HG03354 (cell line): Measurements from ENCODE around the gene IL4I1.
A peak's percentile ranks its signal among the peaks of the same experiment; 100 is the strongest.

Experiments
- ATAC-seq: cut with Tn5 transposase; IDR thresholded peaks from one replicate; pipeline ENCODE4 v1.9.1; 2021; ENCODE audit warnings: mild to moderate bottlenecking; ENCODE audit not compliant: unreplicated experiment, poor library complexity, severe bottlenecking

IL4I1 gene

GRCh38 chr19:49869009-49869483 lies 27.6 kb downstream of the IL4I1 start:
- peak; percentile 5 for ATAC-seq

DNA sequence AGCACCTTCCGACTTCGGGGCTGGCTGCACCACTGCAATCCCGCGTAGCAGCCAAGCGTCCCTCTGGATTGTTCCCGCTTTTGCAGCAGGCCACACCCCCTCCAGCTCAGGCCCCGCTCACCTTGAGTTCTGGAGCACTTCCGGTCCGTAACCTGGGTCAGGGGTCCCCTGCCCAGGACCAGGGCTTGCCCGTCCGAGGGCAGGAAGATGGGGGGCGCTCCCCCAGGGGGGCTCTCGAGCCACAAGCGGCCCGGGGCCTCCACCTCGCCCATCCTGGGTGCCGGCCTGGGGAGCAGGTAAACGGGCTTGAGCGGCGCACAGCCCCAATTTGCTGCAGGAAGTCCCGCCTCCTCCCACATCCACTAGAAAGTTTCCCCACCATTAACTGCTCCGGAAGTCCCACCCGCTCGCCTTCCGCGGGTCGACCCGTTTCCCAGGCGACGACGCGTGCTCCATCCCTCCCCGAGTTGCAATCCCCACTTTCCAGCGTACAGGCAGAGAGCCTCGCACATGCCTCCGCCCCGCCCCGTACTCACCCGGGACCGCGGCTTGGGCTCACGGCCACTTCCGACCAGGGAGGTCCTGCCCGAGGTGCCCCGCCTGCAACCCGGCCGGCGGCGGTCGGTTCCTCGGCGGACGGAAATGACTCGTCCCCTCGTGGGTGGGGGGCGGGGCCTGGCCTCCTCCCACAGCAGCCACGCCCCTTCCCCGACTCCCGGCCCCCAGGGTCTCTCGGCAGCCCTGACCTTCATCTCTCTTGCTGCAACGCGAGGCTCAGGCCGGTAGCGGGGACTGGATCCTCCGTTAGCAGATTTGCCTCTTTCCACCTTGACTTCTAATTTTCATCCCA lies 29.5 kb downstream of the IL4I1 start, which contains the start of gene PNKP:
TSS of gene PNKP (minus strand) at position 644 of the 850 bp plus-strand sequence. CDS start at position 272, 372 bp downstream.
- peak; percentile 50 for ATAC-seq

- ATAC-seq, result no peak
These were observed 31.8 kb downstream of the IL4I1 start for GRCh38 chr19:49864890-49865289.

DNA sequence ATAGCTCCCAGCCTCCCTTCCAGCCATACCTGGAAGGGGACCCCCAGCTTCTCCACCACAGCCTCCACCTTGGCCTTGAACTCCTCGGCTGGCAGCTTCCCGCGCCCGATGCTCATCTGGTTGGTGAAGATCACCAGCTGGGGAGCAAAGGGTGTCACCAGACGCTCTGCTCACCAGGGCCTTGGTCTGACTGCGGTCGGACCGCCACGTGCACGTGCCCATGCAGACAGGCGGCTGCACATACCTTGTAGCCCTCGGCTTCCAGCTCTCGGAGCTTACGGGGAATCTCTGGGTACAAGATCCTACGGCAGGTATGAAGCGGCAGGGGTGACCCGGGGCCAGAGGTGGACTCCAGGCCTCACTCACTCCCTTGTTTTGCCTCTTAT lies 32.8 kb downstream of the IL4I1 start:
- no peak for ATAC-seq

DNA sequence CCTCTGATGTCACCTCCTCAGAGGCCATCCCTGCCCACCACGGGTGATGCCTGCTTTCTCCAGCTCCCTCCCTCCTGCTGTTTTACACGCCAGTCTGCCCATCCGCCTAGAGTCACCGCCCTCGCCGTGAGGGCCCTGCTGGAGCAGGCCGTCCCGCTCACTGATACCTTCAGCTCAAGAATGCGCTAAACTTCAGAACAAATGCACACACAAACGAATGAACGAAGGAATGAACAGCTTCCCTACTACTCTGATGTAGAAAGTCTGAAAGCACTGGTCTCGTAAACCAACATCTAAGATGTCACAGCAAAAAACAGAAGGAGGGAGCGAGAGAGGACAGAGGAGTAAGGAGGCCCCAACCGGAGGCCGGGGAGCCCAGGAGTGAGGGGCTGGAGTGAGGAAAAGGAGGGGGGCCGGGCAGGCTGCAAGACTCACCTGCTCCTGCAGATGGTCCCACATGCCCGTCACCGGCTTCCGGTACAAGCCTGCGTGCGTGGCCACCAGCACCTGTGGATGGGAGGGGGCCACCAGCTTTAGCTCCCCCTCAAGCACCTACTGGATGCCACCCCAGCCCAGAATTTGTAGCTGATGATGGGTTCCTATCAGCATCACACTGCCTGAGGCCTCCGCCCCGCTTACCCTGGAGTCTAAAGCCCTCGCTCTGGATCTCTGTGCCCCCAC lies 33.3 kb downstream of the IL4I1 start:
- no peak for ATAC-seq

- no peak for ATAC-seq
These were observed 34.1 kb downstream of the IL4I1 start for GRCh38 chr19:49862391-49863253.

- ATAC-seq, result no peak
These were observed 34.9 kb downstream of the IL4I1 start for GRCh38 chr19:49861541-49862378.

GRCh38 chr19:49861107-49861506 lies 35.6 kb downstream of the IL4I1 start:
- no peak for ATAC-seq

DNA sequence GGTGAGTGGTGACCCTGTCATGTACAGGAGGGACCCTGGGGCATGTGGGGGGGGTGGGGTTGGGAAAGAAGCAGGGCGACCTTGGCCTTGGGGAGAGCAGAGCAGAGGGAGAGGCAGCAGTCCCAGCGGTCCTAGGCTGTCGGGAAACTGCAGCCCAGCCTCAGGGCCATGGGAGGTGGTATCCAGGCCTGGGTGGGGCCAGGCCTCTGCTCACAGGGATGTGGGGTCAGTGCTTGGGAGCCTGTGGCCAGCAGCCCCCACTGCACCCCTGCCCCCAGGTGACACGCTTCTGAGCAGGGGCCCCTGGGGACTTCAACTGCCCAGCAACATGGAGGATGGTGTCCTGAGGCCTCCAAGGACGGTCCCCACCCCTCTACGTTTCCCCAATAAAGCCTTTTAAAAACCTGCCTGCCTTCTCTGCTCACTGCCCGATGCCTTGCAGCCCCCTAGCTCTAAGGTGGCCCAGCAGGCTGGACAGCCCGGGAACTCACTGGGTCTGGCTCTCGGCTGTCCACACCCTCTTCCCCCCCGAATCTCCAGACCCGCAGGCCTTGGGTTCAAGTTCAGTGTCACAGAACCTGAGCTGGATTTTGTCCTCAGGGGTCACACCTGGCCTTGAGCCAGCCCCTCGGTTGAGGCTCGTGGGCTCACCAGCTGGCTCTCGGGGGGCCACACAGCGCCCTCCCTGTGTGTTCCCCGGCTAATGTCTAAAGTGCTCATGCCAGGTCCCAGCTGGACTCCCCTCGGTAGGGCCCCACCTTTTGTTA lies 36.2 kb downstream of the IL4I1 start:
- ATAC-seq, result no peak

DNA sequence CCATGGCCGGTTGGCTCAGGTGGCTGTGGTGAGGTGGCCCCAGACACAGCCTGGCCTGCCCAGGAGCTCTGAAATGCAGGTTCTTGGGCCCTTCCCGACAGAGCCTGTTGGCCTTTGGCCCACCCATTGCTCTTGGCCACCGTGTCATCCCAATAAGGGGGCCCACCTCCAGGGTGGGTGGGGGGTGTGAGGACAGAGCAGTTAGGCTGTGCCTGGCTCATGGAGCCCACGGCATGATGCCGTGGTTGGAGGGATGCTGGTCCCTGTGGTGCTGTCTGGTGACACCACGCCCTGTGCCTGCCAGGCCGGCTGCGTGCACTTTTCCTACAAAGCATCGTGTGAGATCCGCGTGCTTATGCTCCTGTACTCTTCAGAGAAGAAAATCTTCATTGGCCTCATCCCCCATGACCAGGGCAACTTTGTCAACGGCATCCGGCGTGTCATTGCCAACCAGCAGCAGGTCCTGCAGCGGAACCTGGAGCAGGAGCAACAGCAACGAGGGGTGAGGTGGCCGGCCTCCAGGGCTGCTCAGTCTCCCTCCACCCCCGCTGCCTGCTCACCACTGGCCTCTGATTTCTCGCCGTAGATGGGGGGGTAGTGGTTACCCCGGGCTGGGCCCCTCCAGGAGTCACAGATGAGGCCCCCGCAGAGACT lies 36.9 kb downstream of the IL4I1 start:
- ATAC-seq, result no peak

DNA sequence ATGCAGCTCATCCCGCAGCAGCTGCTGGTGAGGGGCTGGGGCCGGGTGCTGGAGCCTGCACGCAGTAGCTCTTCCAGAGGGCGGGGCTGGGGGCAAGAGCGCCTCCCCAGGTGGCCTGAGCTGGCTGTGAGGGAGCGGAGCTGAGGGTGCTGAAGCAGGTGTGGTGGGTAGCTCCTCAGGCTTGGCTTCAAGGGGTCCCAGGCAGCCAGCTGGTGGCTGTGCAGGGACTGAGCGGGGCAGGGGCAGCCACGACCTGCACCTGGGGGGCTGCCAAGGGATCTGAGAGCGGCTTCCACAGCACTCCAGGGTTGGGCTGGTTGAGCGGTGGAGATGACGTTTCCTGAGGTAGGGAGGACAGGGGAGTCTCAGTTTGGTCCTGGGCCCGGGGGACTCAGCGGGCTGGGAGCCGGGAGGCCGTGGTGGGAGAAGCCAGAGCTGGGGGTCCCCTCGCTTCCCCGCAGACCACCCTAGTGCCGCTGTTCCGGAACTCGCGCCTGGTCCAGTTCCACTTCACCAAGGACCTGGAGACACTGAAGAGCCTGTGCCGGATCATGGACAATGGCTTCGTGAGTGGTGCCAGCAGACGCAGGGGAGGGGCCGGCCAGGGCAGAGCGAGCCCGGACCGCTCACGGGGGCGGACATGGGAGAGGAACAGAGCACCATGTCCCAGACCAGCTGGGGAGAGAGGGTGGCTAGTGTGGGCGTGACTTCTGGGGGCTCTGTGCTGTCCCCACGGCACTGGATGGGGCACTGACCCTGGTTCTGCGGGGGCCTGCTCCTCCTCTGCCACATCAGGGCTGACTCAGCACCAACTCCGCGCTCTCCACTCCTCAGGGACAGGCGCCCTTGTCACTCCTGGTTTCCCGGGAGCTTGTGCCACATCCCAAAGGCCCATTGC lies 38.4 kb downstream of the IL4I1 start:
- no peak for ATAC-seq

DNA sequence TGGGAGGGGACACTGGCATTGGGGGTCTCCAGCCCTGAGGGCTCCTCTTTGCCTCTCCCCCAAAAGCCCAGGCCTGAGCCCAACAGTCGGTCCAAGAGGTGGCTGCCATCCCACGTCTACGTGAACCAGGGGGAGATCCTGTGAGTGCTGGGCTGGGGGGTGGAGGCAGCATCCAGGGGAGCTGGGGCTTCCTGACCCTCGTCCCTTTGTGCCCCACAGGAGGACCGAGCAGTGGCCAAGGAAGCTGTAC lies 38.9 kb downstream of the IL4I1 start:
- no peak for ATAC-seq

- no peak for ATAC-seq
These were observed 39.4 kb downstream of the IL4I1 start for GRCh38 chr19:49857061-49857837.

- no peak for ATAC-seq
These were observed 40.1 kb downstream of the IL4I1 start for GRCh38 chr19:49856574-49857021.

DNA sequence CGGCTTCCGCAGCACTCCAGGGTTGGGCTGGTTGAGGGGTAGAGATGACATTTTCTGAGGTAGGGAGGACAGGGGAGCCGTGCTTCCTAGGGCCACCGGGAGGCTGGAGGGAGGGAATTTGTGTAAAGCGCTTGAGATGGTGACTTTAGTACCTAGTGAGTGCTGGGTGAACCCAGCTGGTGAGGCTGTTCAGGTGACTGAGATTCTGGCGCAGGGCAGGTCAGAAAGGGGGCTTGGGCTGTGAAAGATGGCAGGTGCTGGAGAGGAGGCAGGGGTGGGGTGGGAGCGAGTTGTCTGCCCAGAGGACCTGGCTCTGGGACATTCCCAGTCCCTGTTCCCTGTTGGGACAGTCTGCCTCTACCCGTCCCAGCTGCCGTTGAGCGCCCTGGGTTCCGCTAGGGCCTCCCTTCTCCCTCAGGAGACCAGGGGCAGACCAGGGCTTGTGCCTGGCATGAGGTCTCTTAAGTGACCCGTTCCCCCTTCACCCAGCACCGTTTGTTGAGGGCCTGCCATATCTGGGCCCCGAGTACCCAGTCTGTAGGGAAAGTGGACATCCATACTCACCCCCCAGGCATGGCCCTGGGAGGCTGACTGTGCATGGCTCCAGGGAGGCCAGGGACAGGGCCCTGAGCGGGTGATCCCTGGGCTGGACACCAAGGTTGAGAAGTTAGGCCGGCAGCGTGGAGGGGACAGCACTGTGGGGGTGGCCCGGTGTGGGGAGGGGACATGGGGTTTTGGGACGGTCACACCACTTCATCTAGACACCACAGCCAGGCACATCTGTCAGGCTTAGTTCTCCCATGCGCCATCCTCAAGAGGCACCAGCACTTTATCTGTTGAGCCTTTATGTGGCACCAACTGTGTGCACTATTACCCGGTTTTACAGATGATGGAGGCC lies 40.8 kb downstream of the IL4I1 start:
- ATAC-seq, result no peak

GRCh38 chr19:49855277-49855675 lies 41.4 kb downstream of the IL4I1 start:
- ATAC-seq, result no peak
